HEK293 (cell line): ENCODE results near the gene VPS26B.

ENCODE experiments used
- CTCF ChIA-PET: fragments of 350-600 bp; formaldehyde crosslinking; extraction: SDS; loops from one replicate; lab custom pipeline; 2021; ENCODE audit warnings: antibody characterized with exemption; lab: Yijun Ruan, JAX
- POLR2A ChIA-PET: fragments of 300-600 bp; formaldehyde crosslinking; extraction: SDS; loops from one replicate; lab custom pipeline; 2020; ENCODE audit warnings: antibody characterized with exemption, inconsistent platforms; lab: Yijun Ruan, JAX
- H3K27ac ChIP-seq: fragments of 200-500 bp; sonication (Bioruptor generic); 2 replicates; pipeline ENCODE4 v1.5.1; 2014; ENCODE audit warnings: low read depth, low read length, control low read depth, inconsistent platforms; ENCODE audit errors: extremely low read depth
- H3K36me3 ChIP-seq, 2 experiments: fragments of 200-500 bp in 1 of 2; sonication (Bioruptor generic) in 1 of 2; 1 replicate in 1 of 2; 2 replicates in 1 of 2; pipeline ENCODE4 v1.5.1; 2014 to 2017; ENCODE audit warnings: inconsistent platforms in 2 of 2, low read length in 2 of 2; ENCODE audit not compliant: control insufficient read depth in 2 of 2, insufficient read depth in 1 of 2
- H3K4me1 ChIP-seq: fragments of 200-500 bp; sonication (Bioruptor generic); 2 replicates; pipeline ENCODE4 v1.5.1; 2014; ENCODE audit warnings: mild to moderate bottlenecking, low read length, inconsistent platforms; ENCODE audit not compliant: control insufficient read depth, insufficient read depth
- H3K4me3 ChIP-seq: 2 replicates; pipeline ENCODE4 v1.5.1; 2011; ENCODE audit warnings: low read depth, mild to moderate bottlenecking, control low read depth, low read length, moderate library complexity
- H3K9me3 ChIP-seq: fragments of 200-500 bp; sonication (Bioruptor generic); 2 replicates; pipeline ENCODE4 v1.5.1; 2014; ENCODE audit warnings: low read depth, low read length, inconsistent platforms; ENCODE audit not compliant: control insufficient read depth, insufficient read depth
- GLI2 ChIP-seq: fragments of 450-650 bp; formaldehyde crosslinking; IDR thresholded peaks from 2 replicates; pipeline ENCODE4; 2017; ENCODE audit warnings: missing biosample characterization, missing genetic modification characterization, low read depth, borderline replicate concordance
- GLIS2 ChIP-seq: fragments of 450-650 bp; formaldehyde crosslinking; IDR thresholded peaks from 2 replicates; pipeline ENCODE4 v1.5.1; 2016; ENCODE audit warnings: missing biosample characterization, missing genetic modification characterization
- HOXA7 ChIP-seq: sonication (generic); formaldehyde crosslinking; IDR thresholded peaks from 2 replicates; pipeline ENCODE4 v1.8.1; 2022; ENCODE audit warnings: missing genetic modification reagents, borderline replicate concordance
- HOXD13 ChIP-seq: sonication (generic); formaldehyde crosslinking; IDR thresholded peaks from 2 replicates; pipeline ENCODE4 v1.8.0; 2022; ENCODE audit warnings: missing genetic modification reagents, borderline replicate concordance
- KLF9 ChIP-seq: fragments of 450-650 bp; formaldehyde crosslinking; IDR thresholded peaks from 2 replicates; pipeline ENCODE4 v1.5.1; 2016; ENCODE audit warnings: missing biosample characterization, missing genetic modification characterization, low read depth
- SP2 ChIP-seq: fragments of 450-650 bp; formaldehyde crosslinking; IDR thresholded peaks from 2 replicates; pipeline ENCODE4 v1.5.1; 2016; ENCODE audit warnings: missing biosample characterization, missing genetic modification characterization
- SP3 ChIP-seq: fragments of 450-650 bp; formaldehyde crosslinking; IDR thresholded peaks from 2 replicates; pipeline ENCODE4 v1.5.1; 2016; ENCODE audit warnings: missing biosample characterization, missing genetic modification characterization
- TCF7L2 ChIP-seq: IDR thresholded peaks from 2 replicates; pipeline ENCODE4 v1.6.1; 2011; ENCODE audit warnings: low read depth, mild to moderate bottlenecking, inconsistent platforms, low read length, moderate library complexity, borderline replicate concordance
- YY2 ChIP-seq: fragments of 450-650 bp; formaldehyde crosslinking; IDR thresholded peaks from 2 replicates; pipeline ENCODE4 v1.5.1; 2016; ENCODE audit warnings: missing biosample characterization, missing genetic modification characterization
- ZBTB17 ChIP-seq: fragments of 450-650 bp; formaldehyde crosslinking; IDR thresholded peaks from 2 replicates; pipeline ENCODE4 v1.5.1; 2016; ENCODE audit warnings: missing biosample characterization, missing genetic modification characterization
- ZBTB20 ChIP-seq: fragments of 450-650 bp; formaldehyde crosslinking; IDR thresholded peaks from 2 replicates; pipeline ENCODE4 v1.5.1; 2016; ENCODE audit warnings: missing biosample characterization, missing genetic modification characterization
- ZBTB44 ChIP-seq: fragments of 450-650 bp; IDR thresholded peaks from 2 replicates; pipeline ENCODE4 v1.5.1; 2018; ENCODE audit warnings: missing biosample characterization, mild to moderate bottlenecking, missing genetic modification characterization
- ZNF169 ChIP-seq: fragments of 450-650 bp; formaldehyde crosslinking; IDR thresholded peaks from 2 replicates; pipeline ENCODE4 v1.5.1; 2016; ENCODE audit warnings: missing biosample characterization, missing genetic modification characterization
- ZNF18 ChIP-seq: fragments of 450-650 bp; formaldehyde crosslinking; IDR thresholded peaks from 2 replicates; pipeline ENCODE4 v1.5.1; 2016; ENCODE audit warnings: missing biosample characterization, missing genetic modification characterization
- ZNF184 ChIP-seq: fragments of 450-650 bp; IDR thresholded peaks from 2 replicates; pipeline ENCODE4 v1.5.1; 2018; ENCODE audit warnings: missing biosample characterization, mild to moderate bottlenecking, missing genetic modification characterization
- ZNF223 ChIP-seq: fragments of 450-650 bp; formaldehyde crosslinking; IDR thresholded peaks from 2 replicates; pipeline ENCODE4 v1.5.1; 2016; ENCODE audit warnings: missing biosample characterization, missing genetic modification characterization
- ZNF335 ChIP-seq: fragments of 450-650 bp; formaldehyde crosslinking; conservative IDR thresholded peaks from 2 replicates; pipeline ENCODE4 v1.5.1; 2016; ENCODE audit warnings: missing biosample characterization, missing genetic modification characterization
- ZNF341 ChIP-seq: fragments of 450-650 bp; formaldehyde crosslinking; IDR thresholded peaks from 2 replicates; pipeline ENCODE4; 2016; ENCODE audit warnings: low read depth, missing biosample characterization, missing genetic modification characterization
- ZNF433 ChIP-seq: fragments of 450-650 bp; formaldehyde crosslinking; IDR thresholded peaks from 2 replicates; pipeline ENCODE4 v1.5.1; 2016; ENCODE audit warnings: missing biosample characterization, missing genetic modification characterization, low read depth
- ZNF501 ChIP-seq: fragments of 450-650 bp; formaldehyde crosslinking; IDR thresholded peaks from 2 replicates; pipeline ENCODE4 v1.5.1; 2016; ENCODE audit warnings: missing biosample characterization, missing genetic modification characterization
- ZNF561 ChIP-seq: fragments of 450-650 bp; IDR thresholded peaks from 2 replicates; pipeline ENCODE4 v1.5.1; 2018; ENCODE audit warnings: missing biosample characterization, missing genetic modification characterization, borderline replicate concordance
- ZNF629 ChIP-seq: fragments of 450-650 bp; formaldehyde crosslinking; IDR thresholded peaks from 2 replicates; pipeline ENCODE4 v1.5.1; 2017; ENCODE audit warnings: missing biosample characterization, missing genetic modification characterization
- ZNF654 ChIP-seq: fragments of 450-650 bp; formaldehyde crosslinking; IDR thresholded peaks from 2 replicates; pipeline ENCODE4 v1.5.1; 2016; ENCODE audit warnings: low read depth, missing biosample characterization, missing genetic modification characterization
- ZNF658 ChIP-seq: fragments of 450-650 bp; formaldehyde crosslinking; IDR thresholded peaks from 2 replicates; pipeline ENCODE4; 2016; ENCODE audit warnings: missing biosample characterization, missing genetic modification characterization
- ZNF76 ChIP-seq: fragments of 450-650 bp; formaldehyde crosslinking; IDR thresholded peaks from 2 replicates; pipeline ENCODE4; 2016; ENCODE audit warnings: low read depth, missing biosample characterization, missing genetic modification characterization, borderline replicate concordance
- ZNF791 ChIP-seq: fragments of 450-650 bp; formaldehyde crosslinking; IDR thresholded peaks from 2 replicates; pipeline ENCODE4 v1.5.1; 2016; ENCODE audit warnings: missing biosample characterization, missing genetic modification characterization
- ZNF837 ChIP-seq: fragments of 450-650 bp; formaldehyde crosslinking; IDR thresholded peaks from 2 replicates; pipeline ENCODE4 v1.5.1; 2016; ENCODE audit warnings: missing biosample characterization, missing genetic modification characterization

VPS26B gene

GRCh38 chr11:134216816-134217215 is 7.7 kb upstream of the VPS26B start:
- POLR2A ChIA-PET = interaction anchor here (0.5 kb wide), 1 partner anchor 1023 kb away, joined by 4 read pairs; no protein-coding TSS in a partner anchor
- H3K27ac ChIP-seq = no peak overlapping the region
- no peak for TF ChIP-seq ZNF501 (tag by site-specific recombination)
- no peak for TF ChIP-seq ZNF184 (tag by site-specific recombination)
- no peak for TF ChIP-seq ZNF654 (tag by site-specific recombination)
- H3K9me3 ChIP-seq = no peaks in the 10 kb centered on the region
- no peak overlapping the region for H3K4me3 ChIP-seq
- CTCF ChIA-PET = no interaction called here
- H3K4me1 ChIP-seq = no peaks in the 10 kb centered on the region
- H3K36me3 ChIP-seq = peaks cover 28 to 88% of the 10 kb centered on the region in 2 experiments

DNA sequence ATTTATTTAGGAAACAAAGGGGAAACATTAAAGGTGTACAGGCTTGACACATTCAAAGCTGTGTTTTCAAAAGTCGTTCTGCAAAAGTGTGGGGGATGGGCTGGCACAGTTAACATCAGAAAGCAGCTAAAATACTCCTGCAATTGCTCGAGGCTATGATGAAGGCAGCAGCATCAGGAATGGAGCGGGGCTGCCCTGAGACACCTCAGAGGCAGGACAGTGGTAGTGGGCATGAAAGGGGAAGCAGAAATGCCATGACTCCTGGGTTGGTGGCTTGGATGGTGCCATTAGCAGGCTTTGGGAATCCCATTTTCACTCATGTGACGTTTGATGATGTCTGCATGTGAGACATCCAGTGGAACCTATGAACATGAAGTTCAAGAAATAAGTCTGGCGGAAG is 1.4 kb upstream of the VPS26B start:
- Histone ChIP-seq H3K9me3 (no peaks in the 10 kb centered on the region), H3K4me1 (peaks cover 7% of the 10 kb centered on the region; the same call in 1 of the 2 replicates), H3K27ac (peak overlapping the region; percentile 77; the same call in 1 of the 2 replicates), H3K4me3 (peak overlapping the region; percentile 73), H3K36me3 (peaks cover 14 to 53% of the 10 kb centered on the region in 2 experiments)
- ChIA-PET CTCF (interaction anchor here (1.0 kb wide), 1 partner anchor 14 kb away, joined by 3 read pairs; no protein-coding TSS in a partner anchor), POLR2A (interaction anchor here (0.9 to 3.8 kb wide), 12 partner anchors 10 to 114 kb away, joined by 3 to 35 read pairs (median 7); partner anchors contain the start of genes ACAD8, GLB1L2, GLB1L3 and THYN1)
- TF ChIP-seq ZBTB17 (tag by site-specific recombination) = 0 out of 2 replicates have a peak, but pooled peaks have one; percentile 25
- TF ChIP-seq HOXA7 (CRISPR knock-in tag) = no peak
- no peak for TF ChIP-seq ZNF18 (tag by site-specific recombination)
- TF ChIP-seq ZNF335 (tag by site-specific recombination) = peak; percentile 25

DNA sequence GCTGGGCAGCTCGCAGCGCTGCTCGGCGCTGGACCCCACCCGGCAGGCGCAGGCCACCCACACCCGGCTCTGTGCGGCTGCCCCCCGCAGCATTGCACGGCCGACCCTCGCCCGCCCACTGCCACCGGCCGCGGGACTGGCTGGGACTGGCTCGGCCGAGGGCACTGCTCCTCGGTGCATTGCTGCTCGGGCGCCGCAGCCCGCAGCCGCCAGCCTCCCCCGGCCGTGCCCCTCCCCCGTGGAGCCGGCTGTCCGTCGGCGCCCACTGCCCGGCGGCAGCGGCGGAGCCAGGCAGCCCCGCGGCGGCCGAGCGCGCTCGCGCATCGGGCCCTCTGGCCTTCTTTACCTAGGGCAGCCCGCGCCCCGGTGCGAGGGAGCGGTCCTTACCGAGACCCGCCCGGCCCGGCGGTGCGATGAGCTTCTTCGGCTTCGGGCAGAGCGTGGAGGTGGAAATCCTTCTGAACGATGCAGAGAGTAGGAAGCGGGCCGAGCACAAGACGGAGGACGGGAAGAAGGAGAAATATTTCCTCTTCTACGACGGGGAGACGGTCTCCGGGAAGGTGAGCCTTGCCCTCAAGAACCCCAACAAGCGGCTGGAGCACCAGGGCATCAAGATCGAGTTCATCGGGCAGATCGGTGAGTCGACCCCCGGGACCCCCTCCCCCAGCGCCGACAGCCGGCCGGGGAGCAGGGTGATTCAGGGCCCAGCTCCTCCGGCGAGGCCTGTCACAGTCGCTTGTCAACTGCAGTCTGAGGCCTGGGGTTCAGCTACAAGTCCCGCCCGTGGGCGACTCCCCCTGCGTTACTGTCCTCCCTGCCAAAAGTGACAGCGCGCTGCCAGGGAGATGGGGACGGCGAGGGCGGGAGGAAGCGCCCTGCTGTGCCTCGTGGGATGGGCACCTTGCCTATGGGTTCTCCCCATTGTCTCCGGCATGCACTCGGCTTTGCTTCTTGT is 516 bp downstream of the VPS26B start:
- Histone ChIP-seq H3K4me3 (peak overlapping the region; percentile 83), H3K27ac (peak overlapping the region; percentile 77; the same call in 1 of the 2 replicates), H3K9me3 (no peaks in the 10 kb centered on the region), H3K4me1 (peaks cover 7% of the 10 kb centered on the region; the same call in 1 of the 2 replicates), H3K36me3 (peaks cover 3 to 35% of the 10 kb centered on the region in 2 experiments; a peak in 2 of 3 replicates)
- POLR2A ChIA-PET = interaction anchor here (0.6 to 3.8 kb wide), 19 partner anchors 9 to 565 kb away, joined by 3 to 35 read pairs (median 5); partner anchors contain the start of genes ACAD8, GLB1L3 and THYN1
- CTCF ChIA-PET = interaction anchor here (0.6 to 2.8 kb wide), 5 partner anchors 9 to 171 kb away, joined by 3 to 8 read pairs (median 5); no protein-coding TSS in a partner anchor
- TF ChIP-seq ZNF561 (tag by site-specific recombination) (0 out of 2 replicates have a peak, but pooled peaks have one; percentile 63), ZBTB20 (tag by site-specific recombination) (peak; percentile 65; the same call in 1 of the 2 replicates), HOXD13 (CRISPR knock-in tag) (no peak), SP2 (peak; percentile 72), GLI2 (tag by site-specific recombination) (no peak), ZNF658 (tag by site-specific recombination) (no peak), ZNF335 (tag by site-specific recombination) (peak; percentile 74), KLF9 (tag by site-specific recombination) (peak; percentile 62; the same call in 1 of the 2 replicates), ZNF341 (tag by site-specific recombination) (peak; percentile 88), ZBTB44 (tag by site-specific recombination) (0 out of 2 replicates have a peak, but pooled peaks have one; percentile 28), ZNF223 (no peak), SP3 (tag by site-specific recombination) (peak; percentile 59), TCF7L2 (no peak), ZNF169 (no peak), YY2 (tag by site-specific recombination) (no peak), ZNF791 (tag by site-specific recombination) (no peak), ZNF76 (0 out of 2 replicates have a peak, but pooled peaks have one; percentile 24), GLIS2 (peak; percentile 39; the same call in 1 of the 2 replicates), ZNF629 (tag by site-specific recombination) (no peak), ZNF433 (no peak), ZNF837 (no peak)
